B cell (primary cell): Measurements from ENCODE around the gene SCN4A.

Source experiments
- EZH2 ChIP-seq: IDR thresholded peaks from 2 replicates; pipeline ENCODE4 v1.6.1; 2012; ENCODE audit warnings: borderline replicate concordance, low read depth, mild to moderate bottlenecking, moderate library complexity, low read length; ENCODE audit not compliant: insufficient read depth, poor library complexity, severe bottlenecking
- TF ChIP-seq, protein P1 (sequence below): fragments of 200-600 bp; IDR thresholded peaks from one replicate; pipeline ENCODE4 v1.8.0; 2022; ENCODE audit warnings: antibody characterized with exemption, mild to moderate bottlenecking

DNA sequence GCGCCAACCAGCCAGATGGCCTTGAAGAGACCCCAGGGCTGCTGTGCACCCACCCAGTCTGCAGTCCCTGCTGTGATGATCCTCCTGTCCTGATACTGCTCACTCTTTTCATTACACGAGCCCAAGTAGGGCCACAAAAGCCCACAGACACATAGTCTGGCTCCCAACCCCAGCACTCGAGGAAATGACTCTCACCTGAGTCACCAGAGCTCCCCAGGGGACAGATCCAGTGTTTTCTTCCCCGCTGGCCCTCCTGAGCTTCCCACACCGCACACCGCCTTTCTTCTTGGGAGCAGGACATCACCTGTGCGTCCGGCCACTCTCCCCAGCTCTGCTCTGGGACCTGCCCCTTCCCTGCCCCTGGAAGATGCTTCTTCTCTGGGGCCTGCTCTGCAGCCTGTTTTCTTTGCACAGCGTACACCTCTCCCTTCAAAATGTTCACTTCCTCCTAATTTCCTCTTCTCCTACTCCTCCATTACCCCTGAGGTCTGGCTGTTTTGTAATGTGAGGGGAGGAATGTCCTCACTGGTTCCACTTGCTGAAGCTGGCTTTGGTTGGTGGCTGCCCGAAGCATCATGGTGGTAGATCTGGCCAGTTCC, 2.0 kb upstream of the SCN4A start:
- TF ChIP-seq, protein P1, sequence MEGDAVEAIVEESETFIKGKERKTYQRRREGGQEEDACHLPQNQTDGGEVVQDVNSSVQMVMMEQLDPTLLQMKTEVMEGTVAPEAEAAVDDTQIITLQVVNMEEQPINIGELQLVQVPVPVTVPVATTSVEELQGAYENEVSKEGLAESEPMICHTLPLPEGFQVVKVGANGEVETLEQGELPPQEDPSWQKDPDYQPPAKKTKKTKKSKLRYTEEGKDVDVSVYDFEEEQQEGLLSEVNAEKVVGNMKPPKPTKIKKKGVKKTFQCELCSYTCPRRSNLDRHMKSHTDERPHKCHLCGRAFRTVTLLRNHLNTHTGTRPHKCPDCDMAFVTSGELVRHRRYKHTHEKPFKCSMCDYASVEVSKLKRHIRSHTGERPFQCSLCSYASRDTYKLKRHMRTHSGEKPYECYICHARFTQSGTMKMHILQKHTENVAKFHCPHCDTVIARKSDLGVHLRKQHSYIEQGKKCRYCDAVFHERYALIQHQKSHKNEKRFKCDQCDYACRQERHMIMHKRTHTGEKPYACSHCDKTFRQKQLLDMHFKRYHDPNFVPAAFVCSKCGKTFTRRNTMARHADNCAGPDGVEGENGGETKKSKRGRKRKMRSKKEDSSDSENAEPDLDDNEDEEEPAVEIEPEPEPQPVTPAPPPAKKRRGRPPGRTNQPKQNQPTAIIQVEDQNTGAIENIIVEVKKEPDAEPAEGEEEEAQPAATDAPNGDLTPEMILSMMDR: no peak
- no peak for TF ChIP-seq EZH2
